MG63 (cell line): ENCODE measurements around the gene SVIL. TPM values are rescaled to one million over a fixed set of nuclear protein-coding genes. Genes with fewer than 3 reads are reported as not detected.
"Not testable (repeated sequence)": the region's sequence is repeated elsewhere in the genome, so short reads cannot be mapped to it uniquely, and the experiment has no call there.

Experiments used
- DNase-seq: peaks from one replicate; pipeline ENCODE4 v3.0.0-alpha.2; 2020
- H3K27me3 ChIP-seq: fragments of 250-450 bp; sonication (Bioruptor Pico); 2 replicates; pipeline ENCODE4 v1.5.1; 2020; ENCODE audit warnings: mild to moderate bottlenecking, moderate library complexity
- H3K36me3 ChIP-seq: fragments of 250-450 bp; sonication (Bioruptor Pico); 2 replicates; pipeline ENCODE4 v1.5.1; 2020; ENCODE audit warnings: mild to moderate bottlenecking, moderate library complexity
- H3K4me3 ChIP-seq: fragments of 250-450 bp; sonication (Bioruptor Pico); 2 replicates; pipeline ENCODE4 v1.5.1; 2020; ENCODE audit warnings: mild to moderate bottlenecking, moderate library complexity
- H3K9me3 ChIP-seq: fragments of 250-450 bp; sonication (Bioruptor Pico); 2 replicates; pipeline ENCODE4 v1.5.1; 2020; ENCODE audit warnings: mild to moderate bottlenecking, moderate library complexity
- total RNA-seq: library from RNA; depleted of rRNA; stranded (reverse); fragments of >200 nt; shearing (Covaris generic); gene quantifications from 2 replicates; pipeline ENCODE4 v1.2.3, GENCODE V29; 2014; ENCODE audit warnings: low replicate concordance

SVIL gene
- total RNA-seq, 1 experiment from 2014 or later, result 5.6 TPM

DNA sequence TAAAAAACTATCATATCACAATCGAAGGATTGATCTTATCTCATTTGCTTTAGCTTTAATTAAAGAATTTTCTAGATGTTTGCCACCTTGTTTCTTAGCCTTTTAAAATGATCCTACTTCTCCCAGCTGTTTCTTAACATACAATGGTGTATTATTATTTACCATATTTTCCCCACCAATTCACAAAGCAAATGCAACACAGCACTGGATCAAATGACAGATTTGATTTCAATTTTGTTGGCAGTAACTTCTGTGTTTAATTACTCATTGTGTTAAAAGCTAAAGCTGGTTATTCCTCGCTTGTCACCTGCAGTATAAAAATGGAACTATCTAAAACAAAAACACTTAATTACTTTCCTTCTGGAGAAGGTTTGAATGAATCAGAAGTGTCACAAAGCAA is 19.6 kb downstream of the SVIL start:
- no peak overlapping the region for H3K4me3 ChIP-seq

DNA sequence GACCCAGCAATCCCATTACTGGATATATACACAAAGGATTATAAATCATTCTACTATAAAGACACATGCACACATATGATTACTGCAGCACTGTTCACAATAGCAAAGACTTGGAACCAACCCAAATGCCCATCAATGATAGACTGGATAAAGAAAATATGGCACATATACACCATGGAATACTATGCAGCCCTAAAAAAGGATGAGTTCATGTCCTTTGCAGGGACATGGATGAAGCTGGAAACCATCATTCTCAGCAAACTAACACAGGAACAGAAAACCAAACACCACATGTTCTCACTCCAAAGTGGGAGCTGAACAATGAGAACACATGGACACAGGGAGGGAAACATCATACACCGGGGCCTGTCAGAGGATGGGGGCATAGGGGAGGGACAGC is 20.5 kb downstream of the SVIL start:
- H3K36me3 ChIP-seq, DNase-seq, H3K27me3 ChIP-seq: not testable (repeated sequence)

More for the DNA sequence above, 19.6 kb downstream of the SVIL start:
- no peak for DNase-seq
- Histone ChIP-seq H3K36me3 (peaks cover 4% of the 10 kb centered on the region; the same call in 1 of the 2 replicates), H3K27me3 (no peaks in the 10 kb centered on the region), H3K9me3 (no peaks in the 10 kb centered on the region)

DNA sequence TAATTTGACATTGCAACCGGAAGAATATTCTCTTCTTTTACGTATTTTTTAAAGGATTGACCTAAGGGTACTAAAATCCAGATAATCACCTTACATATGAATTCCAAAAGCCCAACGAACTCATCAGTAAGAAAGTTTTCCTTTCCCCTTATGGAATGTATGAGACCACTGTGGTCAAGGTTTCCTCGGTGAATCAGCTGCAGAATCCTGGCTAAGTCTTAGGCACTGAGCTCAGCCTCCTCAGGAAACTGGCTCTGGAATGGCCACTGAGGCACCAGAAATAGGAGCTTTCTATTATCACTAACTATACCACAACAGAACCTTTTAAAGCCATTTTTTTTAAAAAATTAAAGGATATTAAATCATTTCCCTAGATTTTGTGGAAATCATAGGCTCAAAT is 21.0 kb downstream of the SVIL start:
- no peaks in the 10 kb centered on the region for H3K27me3 ChIP-seq
- DNase-seq, result no peak

More for the DNA sequence above, 20.5 kb downstream of the SVIL start:
- not testable (repeated sequence) for H3K9me3 ChIP-seq, H3K4me3 ChIP-seq

DNA sequence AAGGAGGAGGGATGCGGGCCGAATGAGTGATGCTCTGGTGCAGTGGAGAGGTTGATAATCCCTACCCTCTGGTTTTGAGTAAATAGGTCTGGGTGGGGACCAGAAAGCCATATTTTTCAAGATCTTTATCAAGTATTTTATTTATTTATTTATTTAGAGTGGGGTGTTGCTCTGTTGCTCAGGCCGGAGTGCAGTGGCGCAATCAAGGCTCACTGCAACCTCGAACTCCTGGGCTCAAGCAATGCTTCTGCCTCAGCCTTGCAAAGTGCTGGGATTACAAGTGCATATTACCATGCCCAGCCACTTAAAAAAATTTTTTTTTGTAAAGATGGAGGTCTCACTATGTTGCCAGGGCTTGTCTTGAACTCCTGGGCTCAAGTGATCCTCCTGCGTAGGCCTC is 21.6 kb downstream of the SVIL start:
- H3K36me3 ChIP-seq, result peaks cover 4% of the 10 kb centered on the region; the same call in 1 of the 2 replicates
- H3K9me3 ChIP-seq, result no peaks in the 10 kb centered on the region
- DNase-seq, result no peak
- H3K4me3 ChIP-seq, result no peak overlapping the region
- H3K27me3 ChIP-seq, result no peaks in the 10 kb centered on the region

More for the DNA sequence above, 21.0 kb downstream of the SVIL start:
- Histone ChIP-seq H3K36me3 (peaks cover 4% of the 10 kb centered on the region; the same call in 1 of the 2 replicates), H3K9me3 (no peaks in the 10 kb centered on the region), H3K4me3 (no peak overlapping the region)

DNA sequence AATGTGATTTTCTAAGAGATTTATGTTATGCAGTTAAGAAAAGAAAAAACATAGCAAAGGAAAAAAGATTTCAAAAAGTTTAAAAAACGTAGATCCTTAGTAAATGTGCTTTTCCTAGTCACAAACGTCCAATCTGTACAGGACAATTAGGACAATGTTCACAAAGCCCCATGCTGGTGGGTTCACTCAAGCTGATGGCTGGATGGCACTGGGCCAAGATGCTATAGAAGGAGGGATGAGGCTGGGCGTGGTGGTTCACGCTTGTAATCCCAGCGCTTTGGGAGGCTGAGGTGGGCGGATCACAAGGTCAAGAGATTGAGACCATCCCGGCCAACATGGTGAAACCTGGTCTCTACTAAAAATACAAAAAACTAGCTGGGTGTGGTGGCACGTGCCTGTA is 22.1 kb downstream of the SVIL start:
- no peaks in the 10 kb centered on the region for H3K27me3 ChIP-seq
- peaks cover 4% of the 10 kb centered on the region; the same call in 1 of the 2 replicates for H3K36me3 ChIP-seq
- no peak overlapping the region for H3K4me3 ChIP-seq
- H3K9me3 ChIP-seq, result no peaks in the 10 kb centered on the region
- no peak for DNase-seq

DNA sequence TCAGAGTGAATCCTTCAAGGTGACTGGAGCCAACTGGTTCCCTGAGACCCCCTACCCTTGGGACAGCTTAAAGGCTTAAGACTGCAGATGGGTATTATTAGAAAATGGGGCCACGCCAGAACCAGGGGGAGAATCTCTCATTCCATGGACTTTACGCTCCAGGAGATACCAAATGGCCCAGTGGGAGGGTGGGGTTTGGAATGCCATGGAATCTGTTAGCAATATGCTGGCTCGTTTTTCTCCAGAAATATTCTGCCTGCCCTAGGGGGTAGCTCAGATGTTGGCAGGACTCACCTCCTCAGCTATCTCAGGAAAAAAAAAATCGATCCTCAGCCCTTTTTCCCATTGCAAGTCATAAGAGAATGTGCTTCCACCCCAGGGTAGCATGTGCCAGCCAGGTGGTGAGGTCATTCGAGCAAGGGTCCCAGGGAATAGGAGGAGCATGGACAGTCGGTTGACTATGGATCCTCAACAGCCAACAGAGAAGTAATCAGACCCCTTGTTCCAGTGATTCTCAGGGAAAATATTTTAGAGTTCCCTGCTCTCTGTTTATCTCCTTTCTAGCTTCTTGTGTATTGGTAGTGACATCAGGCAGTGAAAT is 22.9 kb downstream of the SVIL start:
- DNase-seq, result peak; percentile 54
- Histone ChIP-seq H3K27me3 (no peaks in the 10 kb centered on the region), H3K9me3 (no peaks in the 10 kb centered on the region), H3K36me3 (peaks cover 4% of the 10 kb centered on the region; the same call in 1 of the 2 replicates), H3K4me3 (no peak overlapping the region)

DNA sequence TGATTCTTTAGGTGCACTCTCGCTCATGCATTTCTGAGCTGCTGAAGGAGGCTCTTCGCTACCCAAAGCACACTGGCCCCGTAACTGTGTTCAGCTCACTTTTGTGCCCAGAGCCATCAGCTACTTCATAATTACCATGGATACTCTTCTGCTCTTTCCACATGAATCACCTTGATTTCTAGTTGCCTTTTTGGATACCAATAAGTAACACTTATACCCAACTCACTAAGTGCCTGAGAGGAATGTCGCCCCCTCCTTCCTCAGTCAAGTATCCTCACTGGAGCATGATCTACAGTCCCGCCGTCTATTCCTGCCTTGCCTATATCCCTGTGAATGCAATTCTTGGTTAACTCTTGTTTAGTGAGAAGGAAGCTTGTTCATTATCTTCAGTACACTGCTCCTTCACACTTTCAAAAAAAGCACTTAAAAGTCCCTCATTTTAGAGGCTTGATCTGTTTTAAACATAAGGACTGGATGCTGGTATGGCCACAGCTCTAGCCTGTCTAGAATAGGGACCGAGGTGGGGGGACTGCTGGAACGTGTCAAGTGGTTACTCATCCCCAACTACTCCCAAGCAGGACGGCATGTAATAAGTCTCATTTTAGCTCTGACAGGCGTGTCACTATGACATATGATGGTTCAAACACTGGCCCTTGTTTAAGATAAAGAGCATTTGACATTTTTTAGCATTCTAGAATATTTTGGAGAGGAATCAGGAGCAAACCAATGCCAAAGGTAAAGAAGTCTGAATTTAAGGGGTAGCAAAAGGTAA is 23.7 kb downstream of the SVIL start:
- Histone ChIP-seq H3K9me3 (no peaks in the 10 kb centered on the region), H3K27me3 (no peaks in the 10 kb centered on the region), H3K36me3 (peaks cover 4% of the 10 kb centered on the region; the same call in 1 of the 2 replicates), H3K4me3 (no peak overlapping the region)
- DNase-seq, result no peak

DNA sequence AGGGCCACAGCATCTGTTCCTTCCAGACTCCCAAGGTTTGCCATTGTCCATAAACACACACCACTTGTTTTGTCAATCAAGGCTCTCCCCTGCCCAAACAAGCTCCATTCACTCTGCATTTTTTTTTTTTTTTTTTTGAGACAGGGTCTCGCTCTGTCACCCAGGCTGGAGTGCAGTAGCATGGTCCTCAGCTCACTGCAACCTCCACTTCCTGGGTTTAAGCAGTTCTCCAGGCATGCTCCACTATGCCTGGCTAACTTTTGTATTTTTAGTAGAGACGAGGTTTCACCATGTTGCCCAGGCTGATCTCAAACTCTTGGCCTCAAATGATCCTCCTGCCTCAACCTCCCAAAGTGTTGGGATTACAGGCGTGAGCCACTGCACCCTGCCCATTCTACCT is 24.4 kb downstream of the SVIL start:
- not testable (repeated sequence) for H3K27me3 ChIP-seq, H3K4me3 ChIP-seq, H3K36me3 ChIP-seq, H3K9me3 ChIP-seq, DNase-seq

DNA sequence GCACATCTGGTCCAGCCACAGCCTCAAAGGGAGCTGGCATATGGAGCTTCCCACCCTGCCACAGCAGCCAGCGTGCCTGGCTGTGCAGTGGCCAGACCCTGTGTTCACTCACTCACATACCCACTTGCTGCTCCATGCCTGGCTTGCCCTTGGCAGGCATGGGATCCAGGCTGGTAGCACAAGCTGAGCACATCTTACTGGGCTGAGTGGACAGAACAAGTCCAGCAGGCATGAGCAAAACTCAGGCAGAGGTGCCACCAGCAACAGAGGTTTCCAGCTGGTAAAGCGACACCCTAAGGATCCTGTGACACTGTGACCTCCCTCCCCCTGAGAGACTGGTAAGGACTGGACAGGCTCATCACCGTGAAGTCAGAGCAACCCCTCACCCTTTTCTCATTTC is 25.1 kb downstream of the SVIL start:
- no peak for DNase-seq
- H3K4me3 ChIP-seq, result no peak overlapping the region
- H3K27me3 ChIP-seq, result no peaks in the 10 kb centered on the region
- no peaks in the 10 kb centered on the region for H3K9me3 ChIP-seq
- peaks cover 1% of the 10 kb centered on the region; the same call in 1 of the 2 replicates for H3K36me3 ChIP-seq

DNA sequence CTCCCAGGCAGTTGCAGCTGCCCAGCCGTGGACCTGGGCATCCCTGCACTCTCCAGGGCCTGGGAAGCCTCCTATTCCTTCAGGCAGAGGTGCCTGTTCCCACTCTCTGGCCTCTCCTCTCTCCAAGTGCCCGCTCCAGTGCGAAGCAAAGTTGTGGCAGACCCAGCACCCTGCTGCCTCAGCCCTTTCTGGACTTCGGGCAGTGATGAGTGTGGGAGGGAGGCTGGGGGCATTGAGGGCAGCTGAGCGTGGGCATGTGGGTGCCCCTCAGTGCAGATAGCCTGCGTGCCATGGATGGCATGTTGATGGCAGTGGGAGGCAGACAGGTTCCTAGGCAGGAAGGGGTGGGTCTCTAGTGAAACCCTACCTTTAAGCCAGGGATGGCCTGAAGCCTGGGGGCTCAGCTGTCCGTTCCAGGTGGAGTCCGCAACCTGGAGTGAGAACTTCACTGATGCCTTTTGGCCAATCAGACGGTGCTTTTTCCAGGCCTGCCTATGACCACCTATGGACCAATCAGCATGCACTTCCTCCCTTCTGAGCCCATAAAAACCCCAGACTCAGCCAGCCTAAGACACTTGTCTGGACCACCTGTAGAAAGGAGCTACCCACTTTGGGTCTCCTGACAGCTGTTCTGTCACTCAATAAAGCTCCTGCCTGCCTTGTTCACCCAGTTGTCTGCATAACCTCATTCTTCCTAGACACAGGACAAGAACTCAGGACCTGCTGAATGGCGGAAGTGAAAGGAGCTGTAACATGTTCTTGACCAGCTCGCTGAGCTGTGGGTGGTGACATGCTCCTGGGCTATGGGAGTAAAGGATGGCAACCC is 26.1 kb downstream of the SVIL start:
- H3K4me3 ChIP-seq, result no peak overlapping the region
- no peaks in the 10 kb centered on the region for H3K36me3 ChIP-seq
- no peaks in the 10 kb centered on the region for H3K9me3 ChIP-seq
- H3K27me3 ChIP-seq, result no peaks in the 10 kb centered on the region
- DNase-seq, result no peak

DNA sequence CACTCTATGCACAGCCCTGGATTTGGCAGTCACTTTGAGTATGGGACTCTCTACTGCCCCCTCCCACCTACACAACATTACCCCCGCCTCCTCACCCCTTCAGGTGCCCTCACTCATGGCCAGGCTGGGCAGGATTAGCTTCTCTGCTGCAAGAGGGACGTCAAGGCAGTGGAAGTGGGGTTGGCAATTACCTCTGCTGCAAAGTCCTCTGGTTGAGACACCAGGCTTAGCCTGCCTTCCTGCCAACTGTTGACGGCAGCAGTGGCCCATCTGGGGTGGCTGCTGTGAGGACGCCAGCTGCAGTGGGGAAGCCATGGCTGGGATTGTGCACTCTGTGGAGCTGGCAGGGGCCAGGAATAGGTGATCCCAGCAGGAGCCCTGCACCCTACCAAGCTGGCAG is 26.7 kb downstream of the SVIL start:
- no peaks in the 10 kb centered on the region for H3K36me3 ChIP-seq
- no peaks in the 10 kb centered on the region for H3K27me3 ChIP-seq
- H3K4me3 ChIP-seq, result no peak overlapping the region
- H3K9me3 ChIP-seq, result no peaks in the 10 kb centered on the region
- DNase-seq, result no peak

DNA sequence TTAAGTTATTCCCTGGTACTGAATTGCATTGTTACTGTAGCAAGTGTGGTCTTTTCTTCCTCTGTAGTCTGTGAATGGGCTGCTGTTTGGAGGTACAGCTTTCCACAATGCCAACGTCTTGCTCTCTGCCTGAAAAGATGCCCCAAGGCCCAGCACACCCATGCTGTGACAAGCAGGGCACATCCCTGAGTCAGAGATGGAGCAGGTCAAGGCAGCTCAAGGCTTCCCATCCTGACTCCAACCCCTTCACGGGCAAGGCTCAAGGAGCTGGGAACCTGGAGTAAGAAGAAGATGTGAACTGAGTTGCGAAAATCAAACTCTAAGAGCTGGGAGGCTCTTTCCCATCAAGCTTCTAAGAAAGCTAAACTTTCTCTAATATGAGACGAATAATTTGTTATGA is 27.2 kb downstream of the SVIL start:
- H3K27me3 ChIP-seq, result no peaks in the 10 kb centered on the region
- H3K4me3 ChIP-seq, result no peak overlapping the region
- no peaks in the 10 kb centered on the region for H3K36me3 ChIP-seq
- no peaks in the 10 kb centered on the region for H3K9me3 ChIP-seq
- DNase-seq, result no peak

DNA sequence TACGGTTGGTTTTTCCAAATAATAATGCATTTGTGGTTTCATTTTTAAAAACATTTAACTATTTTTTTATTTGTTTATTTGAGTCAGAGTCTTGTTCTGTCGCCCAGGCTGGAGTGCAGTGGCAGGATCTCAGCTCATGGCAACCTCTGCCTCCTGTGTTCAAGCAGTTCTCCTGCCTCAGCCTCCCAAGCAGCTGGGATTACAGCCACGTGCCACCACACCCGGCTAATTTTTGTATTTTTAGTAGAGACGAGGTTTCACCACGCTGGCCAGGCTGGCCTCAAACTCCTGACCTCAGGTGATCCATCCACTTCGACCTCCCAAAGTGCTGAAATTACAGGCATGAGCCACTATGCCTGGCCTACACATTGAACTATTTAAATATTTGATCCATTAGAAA is 28.1 kb downstream of the SVIL start:
- not testable (repeated sequence) for H3K27me3 ChIP-seq, H3K9me3 ChIP-seq, H3K36me3 ChIP-seq, H3K4me3 ChIP-seq, DNase-seq

DNA sequence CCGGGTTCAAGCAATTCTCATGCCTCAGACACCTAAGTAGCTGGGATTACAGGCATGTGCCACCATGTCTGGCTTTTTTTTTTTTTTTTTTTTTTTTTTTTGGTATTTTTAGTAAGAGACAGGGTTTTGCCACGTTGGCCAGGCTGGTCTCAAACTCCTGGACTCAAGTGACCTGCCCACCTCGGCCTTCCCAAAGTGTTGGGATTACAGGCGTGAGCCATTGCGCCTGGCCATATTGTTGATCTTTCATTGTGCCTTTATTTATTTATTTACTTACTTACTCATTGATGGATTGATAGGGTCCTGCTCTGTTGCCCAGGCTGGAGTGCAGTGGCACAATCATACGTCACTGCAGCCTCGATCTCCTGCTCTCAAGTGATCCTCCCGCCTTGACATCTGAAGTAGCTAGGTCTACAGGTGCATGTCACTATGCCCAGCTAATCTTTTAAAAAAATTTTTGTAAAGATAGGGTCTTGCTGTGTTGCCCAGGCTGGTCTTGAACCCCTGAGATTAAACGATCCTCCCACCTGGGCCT is 30.4 kb downstream of the SVIL start:
- H3K9me3 ChIP-seq, result no peaks in the 10 kb centered on the region
- no peaks in the 10 kb centered on the region for H3K36me3 ChIP-seq
- no peaks in the 10 kb centered on the region for H3K27me3 ChIP-seq
- H3K4me3 ChIP-seq, result no peak overlapping the region
- no peak for DNase-seq

DNA sequence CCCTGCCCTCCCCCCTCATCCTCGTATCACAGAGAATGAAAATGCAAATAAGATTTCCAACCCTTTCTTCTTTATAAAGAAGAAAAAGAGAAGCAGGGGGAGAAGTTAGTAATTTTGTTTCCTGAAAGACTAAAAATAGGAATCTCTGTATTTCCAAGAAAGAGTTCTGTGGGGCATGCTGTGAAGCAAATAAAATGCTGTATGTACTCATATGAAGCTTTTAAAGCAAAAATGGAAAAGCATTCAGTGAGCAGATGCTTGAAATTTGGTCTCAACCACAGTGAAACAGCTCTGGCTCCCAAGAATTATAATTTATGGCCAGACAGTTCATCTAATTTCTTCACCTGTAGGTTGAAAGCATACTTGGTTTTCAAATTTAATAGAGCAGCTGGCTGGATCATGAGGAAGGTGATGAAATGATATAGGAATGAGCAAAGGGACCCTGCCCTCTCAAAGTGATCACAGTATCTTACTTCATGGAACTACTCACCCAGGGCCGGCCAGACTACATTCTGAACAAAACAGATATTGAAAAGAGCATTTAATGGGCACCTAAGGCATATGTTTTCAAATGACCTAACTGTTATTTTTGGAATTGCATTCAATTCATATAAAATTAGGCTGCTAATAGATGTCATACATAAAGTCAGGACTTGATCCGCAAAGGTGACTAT is 31.4 kb downstream of the SVIL start:
- Histone ChIP-seq H3K9me3 (no peaks in the 10 kb centered on the region), H3K4me3 (no peak overlapping the region), H3K36me3 (no peaks in the 10 kb centered on the region), H3K27me3 (no peaks in the 10 kb centered on the region)
- DNase-seq, result no peak

DNA sequence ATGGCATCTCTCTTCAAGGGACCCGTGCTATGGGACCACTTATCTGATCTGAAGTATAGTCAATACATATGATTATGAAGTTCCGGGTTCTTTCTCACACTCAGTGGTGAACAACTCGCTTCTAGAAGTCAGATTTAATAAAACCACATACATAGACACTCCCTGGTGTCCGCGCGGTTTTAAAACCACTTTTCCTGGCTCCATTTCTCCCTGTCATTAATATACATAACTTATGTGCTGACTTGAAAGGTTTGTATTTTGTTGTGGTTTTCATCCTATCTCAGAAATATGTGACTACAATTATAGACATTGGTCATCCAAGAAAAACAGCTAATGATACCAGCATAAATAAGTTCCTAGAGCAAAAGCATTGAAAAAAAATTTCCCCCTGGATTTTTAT is 34.0 kb downstream of the SVIL start:
- no peak for DNase-seq
- no peaks in the 10 kb centered on the region for H3K9me3 ChIP-seq
- no peak overlapping the region for H3K4me3 ChIP-seq
- H3K36me3 ChIP-seq, result no peaks in the 10 kb centered on the region
- no peaks in the 10 kb centered on the region for H3K27me3 ChIP-seq
